ENCODE measurements around the gene GPR37L1.

The GPR37L1 gene

GRCh38 chr1:202151045-202151444 lies 28.3 kb downstream of the GPR37L1 start:
- H3K27ac ChIP-seq (ENCODE audit: extremely low read depth, low read depth, low read length) = no peak overlapping the region
- no peak overlapping the region for H3K4me3 ChIP-seq (ENCODE audit: low read depth, low read length)
- ChIA-PET CTCF (interaction anchor here (1.2 kb wide), 1 partner anchor 42 kb away, joined by 3 read pairs; the partner anchor contains the start of gene LGR6), POLR2A (no interaction called here)
- H3K4me1 ChIP-seq (ENCODE audit: control insufficient read depth, insufficient read depth, low read length) = no peaks in the 10 kb centered on the region; the same call in 1 of the 2 replicates
- H3K9me3 ChIP-seq (ENCODE audit: control insufficient read depth, insufficient read depth, low read depth, low read length) = no peaks in the 10 kb centered on the region
- no peak for TF ChIP-seq ZNF398 (tag by site-specific recombination; IDR thresholded peaks at IDR 0.05)
- no peaks in the 10 kb centered on the region for H3K36me3 ChIP-seq (ENCODE audit: control insufficient read depth in 2 of 2, insufficient read depth in 1 of 2, low read length in 2 of 2)

- Histone ChIP-seq H3K36me3 (ENCODE audit: control insufficient read depth in 2 of 2, insufficient read depth in 1 of 2, low read length in 2 of 2) (no peaks in the 10 kb centered on the region), H3K4me3 (ENCODE audit: low read depth, low read length) (no peak overlapping the region), H3K27ac (ENCODE audit: extremely low read depth, low read depth, low read length) (no peak overlapping the region), H3K9me3 (ENCODE audit: control insufficient read depth, insufficient read depth, low read depth, low read length) (no peaks in the 10 kb centered on the region), H3K4me1 (ENCODE audit: control insufficient read depth, insufficient read depth, low read length) (no peaks in the 10 kb centered on the region; the same call in 1 of the 2 replicates)
- ChIA-PET POLR2A (no interaction called here), CTCF (interaction anchor here (1.1 to 1.4 kb wide), 3 partner anchors 10 to 41 kb away, joined by 3 read pairs; partner anchors contain the start of gene LGR6)
- TF ChIP-seq ZNF169 (tag by site-specific recombination; IDR thresholded peaks at IDR 0.05) = no peak
- TF ChIP-seq REPIN1 (tag by site-specific recombination; IDR thresholded peaks at IDR 0.05; ENCODE audit: low read depth) = no peak
- TF ChIP-seq, protein P1, sequence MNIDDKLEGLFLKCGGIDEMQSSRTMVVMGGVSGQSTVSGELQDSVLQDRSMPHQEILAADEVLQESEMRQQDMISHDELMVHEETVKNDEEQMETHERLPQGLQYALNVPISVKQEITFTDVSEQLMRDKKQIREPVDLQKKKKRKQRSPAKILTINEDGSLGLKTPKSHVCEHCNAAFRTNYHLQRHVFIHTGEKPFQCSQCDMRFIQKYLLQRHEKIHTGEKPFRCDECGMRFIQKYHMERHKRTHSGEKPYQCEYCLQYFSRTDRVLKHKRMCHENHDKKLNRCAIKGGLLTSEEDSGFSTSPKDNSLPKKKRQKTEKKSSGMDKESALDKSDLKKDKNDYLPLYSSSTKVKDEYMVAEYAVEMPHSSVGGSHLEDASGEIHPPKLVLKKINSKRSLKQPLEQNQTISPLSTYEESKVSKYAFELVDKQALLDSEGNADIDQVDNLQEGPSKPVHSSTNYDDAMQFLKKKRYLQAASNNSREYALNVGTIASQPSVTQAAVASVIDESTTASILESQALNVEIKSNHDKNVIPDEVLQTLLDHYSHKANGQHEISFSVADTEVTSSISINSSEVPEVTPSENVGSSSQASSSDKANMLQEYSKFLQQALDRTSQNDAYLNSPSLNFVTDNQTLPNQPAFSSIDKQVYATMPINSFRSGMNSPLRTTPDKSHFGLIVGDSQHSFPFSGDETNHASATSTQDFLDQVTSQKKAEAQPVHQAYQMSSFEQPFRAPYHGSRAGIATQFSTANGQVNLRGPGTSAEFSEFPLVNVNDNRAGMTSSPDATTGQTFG (tag by site-specific recombination; IDR thresholded peaks at IDR 0.05; ENCODE audit: borderline replicate concordance) = no peak
- TF ChIP-seq ZNF37A (tag by site-specific recombination; IDR thresholded peaks at IDR 0.05) = no peak
- no peak for TF ChIP-seq ZNF560 (tag by site-specific recombination; IDR thresholded peaks at IDR 0.05; ENCODE audit: borderline replicate concordance)
Measured at GRCh38 chr1:202152399-202152798, 29.7 kb downstream of the GPR37L1 start.

DNA sequence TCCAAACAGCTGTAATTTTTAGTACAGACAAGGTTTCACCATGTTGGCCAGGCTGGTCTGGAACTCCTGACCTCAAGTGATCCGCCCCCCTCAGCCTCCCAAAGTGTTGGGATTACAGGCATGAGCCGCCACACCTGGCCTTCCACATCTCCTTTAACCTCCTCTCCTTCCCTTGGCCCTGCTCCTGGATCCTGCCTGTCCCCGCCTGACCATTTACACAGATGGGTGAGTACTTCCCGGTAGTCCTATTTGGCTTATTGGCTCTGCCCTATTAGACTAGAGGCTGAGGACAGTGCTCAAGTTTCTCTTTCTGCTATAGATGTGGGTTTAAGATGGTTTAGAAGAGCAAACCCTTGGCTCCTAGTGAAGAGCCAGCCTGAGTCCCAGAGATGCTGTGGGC lies 30.6 kb downstream of the GPR37L1 start:
- Histone ChIP-seq H3K36me3 (ENCODE audit: control insufficient read depth in 2 of 2, insufficient read depth in 1 of 2, low read length in 2 of 2) (no peaks in the 10 kb centered on the region), H3K4me3 (ENCODE audit: low read depth, low read length) (no peak overlapping the region), H3K4me1 (ENCODE audit: control insufficient read depth, insufficient read depth, low read length) (no peaks in the 10 kb centered on the region; the same call in 1 of the 2 replicates), H3K27ac (ENCODE audit: extremely low read depth, low read depth, low read length) (no peak overlapping the region), H3K9me3 (ENCODE audit: control insufficient read depth, insufficient read depth, low read depth, low read length) (no peaks in the 10 kb centered on the region)
- ChIA-PET CTCF (interaction anchor here (1.4 to 3.8 kb wide), 4 partner anchors 9 to 32 kb away, joined by 3 to 20 read pairs (median 8); partner anchors contain the start of gene ARL8A), POLR2A (no interaction called here)
- TF ChIP-seq ZNF48 (tag by site-specific recombination; IDR thresholded peaks at IDR 0.05) (no peak), ZNF530 (tag by site-specific recombination; IDR thresholded peaks at IDR 0.05; ENCODE audit: low read depth) (no peak), ZNF404 (tag by site-specific recombination; IDR thresholded peaks at IDR 0.05) (no peak), PRDM1 (tag by site-specific recombination; IDR thresholded peaks at IDR 0.05) (no peak), ZNF121 (tag by site-specific recombination; IDR thresholded peaks at IDR 0.05) (no peak), ZNF239 (tag by site-specific recombination; IDR thresholded peaks at IDR 0.05) (no peak), ZNF140 (tag by site-specific recombination; IDR thresholded peaks at IDR 0.05) (no peak), ZNF23 (tag by site-specific recombination; IDR thresholded peaks at IDR 0.05; ENCODE audit: borderline replicate concordance) (no peak), SETDB1 (IDR thresholded peaks at IDR 0.05; ENCODE audit: insufficient read length, low read length) (no peak), ZNF830 (tag by site-specific recombination; IDR thresholded peaks at IDR 0.05; ENCODE audit: low read depth) (no peak), ZNF19 (tag by site-specific recombination; IDR thresholded peaks at IDR 0.05; ENCODE audit: low read depth) (no peak), ZNF670 (tag by site-specific recombination; IDR thresholded peaks at IDR 0.05; ENCODE audit: low read depth) (no peak), ZNF785 (tag by site-specific recombination; IDR thresholded peaks at IDR 0.05) (no peak), MZF1 (tag by site-specific recombination; IDR thresholded peaks at IDR 0.05; ENCODE audit: borderline replicate concordance) (no peak), ZNF114 (tag by site-specific recombination; IDR thresholded peaks at IDR 0.05) (no peak), ZFP3 (tag by site-specific recombination; IDR thresholded peaks at IDR 0.05; ENCODE audit: low read depth) (no peak)
